ENCODE measurements around the gene MAGEB5.
"Not testable (repeated sequence)": the region's sequence is repeated elsewhere in the genome, so short reads cannot be mapped to it uniquely, and the experiment has no call there.

MAGEB5 gene

GRCh38 chrX:26215869-26216268, at the start of gene MAGEB5:
Gene MAGEB5 (plus strand): TSS chrX:26216169. CDS start chrX:26217302, 1,133 bp downstream.
- no peak for DNase-seq

GRCh38 chrX:26192204-26192603, 23.8 kb upstream of the MAGEB5 start, which contains the start of gene MAGEB6:
Gene MAGEB6 (plus strand): TSS chrX:26192440. CDS start chrX:26193847, 1,407 bp downstream.
- no peak for DNase-seq

GRCh38 chrX:26203561-26203960, 12.4 kb upstream of the MAGEB5 start:
- DNase-seq = no peak

GRCh38 chrX:26204717-26205116, 11.3 kb upstream of the MAGEB5 start:
- DNase-seq = not testable (repeated sequence)

- no peak for DNase-seq
These were observed 8.0 kb upstream of the MAGEB5 start for GRCh38 chrX:26208012-26208411.

- DNase-seq = no peak
These were observed 3.4 kb downstream of the MAGEB5 start for GRCh38 chrX:26219351-26219750.

GRCh38 chrX:26234177-26234576, 18.2 kb downstream of the MAGEB5 start:
- no peak for DNase-seq

GRCh38 chrX:26253526-26253925, 37.6 kb downstream of the MAGEB5 start:
- DNase-seq = no peak

GRCh38 chrX:26254436-26254835, 38.5 kb downstream of the MAGEB5 start:
- DNase-seq = no peak

GRCh38 chrX:26262121-26262523, 46.2 kb downstream of the MAGEB5 start:
- no peak for DNase-seq
